Measurements from ENCODE around the gene C1QTNF3.

C1QTNF3 gene

DNA sequence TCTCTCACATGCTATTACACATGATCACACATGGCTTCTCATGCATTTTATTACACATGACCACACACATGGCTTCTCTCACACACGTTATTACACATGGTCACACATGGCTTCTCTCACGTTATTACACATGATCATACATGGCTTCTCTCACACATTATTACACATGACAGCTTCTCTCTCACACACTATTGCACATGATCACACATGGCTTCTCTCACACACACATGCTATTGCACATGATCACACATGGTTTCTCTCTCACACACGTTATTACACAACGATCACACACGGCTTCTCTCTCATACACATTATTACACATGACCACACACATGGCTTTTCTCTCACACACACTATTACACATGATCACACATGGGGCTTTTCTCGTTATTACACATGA, 57.6 kb downstream of the C1QTNF3 start (continued):
- no peak for TF ChIP-seq MZF1 (tag by site-specific recombination; IDR thresholded peaks at IDR 0.05; ENCODE audit: borderline replicate concordance)
- TF ChIP-seq, protein P1, sequence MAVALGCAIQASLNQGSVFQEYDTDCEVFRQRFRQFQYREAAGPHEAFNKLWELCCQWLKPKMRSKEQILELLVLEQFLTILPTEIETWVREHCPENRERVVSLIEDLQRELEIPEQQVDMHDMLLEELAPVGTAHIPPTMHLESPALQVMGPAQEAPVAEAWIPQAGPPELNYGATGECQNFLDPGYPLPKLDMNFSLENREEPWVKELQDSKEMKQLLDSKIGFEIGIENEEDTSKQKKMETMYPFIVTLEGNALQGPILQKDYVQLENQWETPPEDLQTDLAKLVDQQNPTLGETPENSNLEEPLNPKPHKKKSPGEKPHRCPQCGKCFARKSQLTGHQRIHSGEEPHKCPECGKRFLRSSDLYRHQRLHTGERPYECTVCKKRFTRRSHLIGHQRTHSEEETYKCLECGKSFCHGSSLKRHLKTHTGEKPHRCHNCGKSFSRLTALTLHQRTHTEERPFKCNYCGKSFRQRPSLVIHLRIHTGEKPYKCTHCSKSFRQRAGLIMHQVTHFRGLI (tag by site-specific recombination; IDR thresholded peaks at IDR 0.05), result no peak

DNA sequence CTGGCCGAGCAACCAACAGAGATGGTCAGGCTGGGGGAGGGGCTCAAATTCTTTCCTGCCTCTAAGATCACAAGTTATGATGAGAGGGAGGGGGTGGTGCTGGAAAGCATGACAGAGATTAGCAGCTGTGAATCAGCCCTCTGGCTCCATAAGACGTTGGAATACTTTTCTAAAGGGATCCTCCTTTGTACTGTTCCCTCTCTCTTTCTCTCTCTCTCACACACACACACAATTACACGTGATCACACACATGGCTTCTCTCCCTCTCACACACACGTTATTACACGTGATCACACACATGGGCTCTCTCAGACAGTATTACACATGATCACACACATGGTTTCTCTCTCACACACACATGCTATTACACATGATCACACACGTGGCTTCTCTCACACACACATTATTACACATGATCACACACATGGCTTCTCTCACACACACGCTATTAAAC, 58.3 kb downstream of the C1QTNF3 start, which contains the start of gene SLC45A2:
Gene SLC45A2, minus strand, starts transcription at position 23 of the 454 bp plus-strand sequence. CDS start 110 bp downstream, outside the sequence.
- Histone ChIP-seq H3K4me1 (ENCODE audit: control insufficient read depth, insufficient read depth, low read length) (no peaks in the 10 kb centered on the region), H3K27ac (ENCODE audit: extremely low read depth, low read depth, low read length) (no peak within 1 kb of the TSS), H3K36me3 (ENCODE audit: control insufficient read depth in 2 of 2, insufficient read depth in 1 of 2, low read length in 2 of 2) (peaks cover 13 to 23% of the 10 kb centered on the region in 2 experiments; a peak in 2 of 3 replicates), H3K4me3 (ENCODE audit: low read depth, low read length) (no peak within 1 kb of the TSS), H3K9me3 (ENCODE audit: control insufficient read depth, insufficient read depth, low read depth, low read length) (no peaks in the 10 kb centered on the region)
- POLR2A ChIA-PET, result no interaction called here
- CTCF ChIA-PET, result interaction anchor here (3.9 kb wide), 1 partner anchor 14 kb away, joined by 14 read pairs; no protein-coding TSS in a partner anchor
- no peak for TF ChIP-seq ZNF843 (tag by site-specific recombination; IDR thresholded peaks at IDR 0.05)
- TF ChIP-seq, protein P2, sequence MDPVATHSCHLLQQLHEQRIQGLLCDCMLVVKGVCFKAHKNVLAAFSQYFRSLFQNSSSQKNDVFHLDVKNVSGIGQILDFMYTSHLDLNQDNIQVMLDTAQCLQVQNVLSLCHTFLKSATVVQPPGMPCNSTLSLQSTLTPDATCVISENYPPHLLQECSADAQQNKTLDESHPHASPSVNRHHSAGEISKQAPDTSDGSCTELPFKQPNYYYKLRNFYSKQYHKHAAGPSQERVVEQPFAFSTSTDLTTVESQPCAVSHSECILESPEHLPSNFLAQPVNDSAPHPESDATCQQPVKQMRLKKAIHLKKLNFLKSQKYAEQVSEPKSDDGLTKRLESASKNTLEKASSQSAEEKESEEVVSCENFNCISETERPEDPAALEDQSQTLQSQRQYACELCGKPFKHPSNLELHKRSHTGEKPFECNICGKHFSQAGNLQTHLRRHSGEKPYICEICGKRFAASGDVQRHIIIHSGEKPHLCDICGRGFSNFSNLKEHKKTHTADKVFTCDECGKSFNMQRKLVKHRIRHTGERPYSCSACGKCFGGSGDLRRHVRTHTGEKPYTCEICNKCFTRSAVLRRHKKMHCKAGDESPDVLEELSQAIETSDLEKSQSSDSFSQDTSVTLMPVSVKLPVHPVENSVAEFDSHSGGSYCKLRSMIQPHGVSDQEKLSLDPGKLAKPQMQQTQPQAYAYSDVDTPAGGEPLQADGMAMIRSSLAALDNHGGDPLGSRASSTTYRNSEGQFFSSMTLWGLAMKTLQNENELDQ (tag by site-specific recombination; IDR thresholded peaks at IDR 0.05; ENCODE audit: low read depth), result no peak
- TF ChIP-seq ZNF792 (tag by site-specific recombination; IDR thresholded peaks at IDR 0.05), result no peak
- no peak for TF ChIP-seq ZBTB48 (tag by site-specific recombination; IDR thresholded peaks at IDR 0.05)
- no peak for TF ChIP-seq ZBTB1 (tag by site-specific recombination; IDR thresholded peaks at IDR 0.05)
- TF ChIP-seq ZNF423 (tag by site-specific recombination; IDR thresholded peaks at IDR 0.05), result no peak
- no peak for TF ChIP-seq ZNF133 (tag by site-specific recombination; IDR thresholded peaks at IDR 0.05)
- TF ChIP-seq ZNF2 (tag by site-specific recombination; IDR thresholded peaks at IDR 0.05), result no peak
- no peak for TF ChIP-seq EGR2 (tag by site-specific recombination; IDR thresholded peaks at IDR 0.05; ENCODE audit: low read depth)
- TF ChIP-seq ZNF777 (tag by site-specific recombination; IDR thresholded peaks at IDR 0.05; ENCODE audit: borderline replicate concordance), result no peak
- TF ChIP-seq, protein P3, sequence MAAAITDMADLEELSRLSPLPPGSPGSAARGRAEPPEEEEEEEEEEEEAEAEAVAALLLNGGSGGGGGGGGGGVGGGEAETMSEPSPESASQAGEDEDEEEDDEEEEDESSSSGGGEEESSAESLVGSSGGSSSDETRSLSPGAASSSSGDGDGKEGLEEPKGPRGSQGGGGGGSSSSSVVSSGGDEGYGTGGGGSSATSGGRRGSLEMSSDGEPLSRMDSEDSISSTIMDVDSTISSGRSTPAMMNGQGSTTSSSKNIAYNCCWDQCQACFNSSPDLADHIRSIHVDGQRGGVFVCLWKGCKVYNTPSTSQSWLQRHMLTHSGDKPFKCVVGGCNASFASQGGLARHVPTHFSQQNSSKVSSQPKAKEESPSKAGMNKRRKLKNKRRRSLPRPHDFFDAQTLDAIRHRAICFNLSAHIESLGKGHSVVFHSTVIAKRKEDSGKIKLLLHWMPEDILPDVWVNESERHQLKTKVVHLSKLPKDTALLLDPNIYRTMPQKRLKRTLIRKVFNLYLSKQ (tag by site-specific recombination; IDR thresholded peaks at IDR 0.05; ENCODE audit: borderline replicate concordance), result no peak
- TF ChIP-seq ZNF558 (tag by site-specific recombination; IDR thresholded peaks at IDR 0.05), result no peak
- TF ChIP-seq SETDB1 (IDR thresholded peaks at IDR 0.05; ENCODE audit: insufficient read length, low read length), result no peak
- TF ChIP-seq ZNF510 (tag by site-specific recombination; IDR thresholded peaks at IDR 0.05; ENCODE audit: insufficient replicate concordance), result no peak
- no peak for TF ChIP-seq ZNF776 (tag by site-specific recombination; IDR thresholded peaks at IDR 0.05; ENCODE audit: borderline replicate concordance)
- TF ChIP-seq ZNF521 (tag by site-specific recombination; IDR thresholded peaks at IDR 0.05), result no peak
- TF ChIP-seq, protein P4, sequence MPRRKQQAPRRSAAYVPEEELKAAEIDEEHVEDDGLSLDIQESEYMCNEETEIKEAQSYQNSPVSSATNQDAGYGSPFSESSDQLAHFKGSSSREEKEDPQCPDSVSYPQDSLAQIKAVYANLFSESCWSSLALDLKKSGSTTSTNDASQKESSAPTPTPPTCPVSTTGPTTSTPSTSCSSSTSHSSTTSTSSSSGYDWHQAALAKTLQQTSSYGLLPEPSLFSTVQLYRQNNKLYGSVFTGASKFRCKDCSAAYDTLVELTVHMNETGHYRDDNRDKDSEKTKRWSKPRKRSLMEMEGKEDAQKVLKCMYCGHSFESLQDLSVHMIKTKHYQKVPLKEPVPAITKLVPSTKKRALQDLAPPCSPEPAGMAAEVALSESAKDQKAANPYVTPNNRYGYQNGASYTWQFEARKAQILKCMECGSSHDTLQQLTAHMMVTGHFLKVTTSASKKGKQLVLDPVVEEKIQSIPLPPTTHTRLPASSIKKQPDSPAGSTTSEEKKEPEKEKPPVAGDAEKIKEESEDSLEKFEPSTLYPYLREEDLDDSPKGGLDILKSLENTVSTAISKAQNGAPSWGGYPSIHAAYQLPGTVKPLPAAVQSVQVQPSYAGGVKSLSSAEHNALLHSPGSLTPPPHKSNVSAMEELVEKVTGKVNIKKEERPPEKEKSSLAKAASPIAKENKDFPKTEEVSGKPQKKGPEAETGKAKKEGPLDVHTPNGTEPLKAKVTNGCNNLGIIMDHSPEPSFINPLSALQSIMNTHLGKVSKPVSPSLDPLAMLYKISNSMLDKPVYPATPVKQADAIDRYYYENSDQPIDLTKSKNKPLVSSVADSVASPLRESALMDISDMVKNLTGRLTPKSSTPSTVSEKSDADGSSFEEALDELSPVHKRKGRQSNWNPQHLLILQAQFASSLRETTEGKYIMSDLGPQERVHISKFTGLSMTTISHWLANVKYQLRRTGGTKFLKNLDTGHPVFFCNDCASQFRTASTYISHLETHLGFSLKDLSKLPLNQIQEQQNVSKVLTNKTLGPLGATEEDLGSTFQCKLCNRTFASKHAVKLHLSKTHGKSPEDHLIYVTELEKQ (tag by site-specific recombination; IDR thresholded peaks at IDR 0.05; ENCODE audit: borderline replicate concordance), result no peak
- TF ChIP-seq RBAK (tag by site-specific recombination; IDR thresholded peaks at IDR 0.05), result no peak
- TF ChIP-seq, protein P5, sequence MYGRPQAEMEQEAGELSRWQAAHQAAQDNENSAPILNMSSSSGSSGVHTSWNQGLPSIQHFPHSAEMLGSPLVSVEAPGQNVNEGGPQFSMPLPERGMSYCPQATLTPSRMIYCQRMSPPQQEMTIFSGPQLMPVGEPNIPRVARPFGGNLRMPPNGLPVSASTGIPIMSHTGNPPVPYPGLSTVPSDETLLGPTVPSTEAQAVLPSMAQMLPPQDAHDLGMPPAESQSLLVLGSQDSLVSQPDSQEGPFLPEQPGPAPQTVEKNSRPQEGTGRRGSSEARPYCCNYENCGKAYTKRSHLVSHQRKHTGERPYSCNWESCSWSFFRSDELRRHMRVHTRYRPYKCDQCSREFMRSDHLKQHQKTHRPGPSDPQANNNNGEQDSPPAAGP (tag by site-specific recombination; IDR thresholded peaks at IDR 0.05), result no peak
- no peak for TF ChIP-seq ZNF473 (tag by site-specific recombination; IDR thresholded peaks at IDR 0.05)
